Nephron (organoid): ENCODE measurements around the gene SRBD1.

Source experiments
- H3K27ac Mint-ChIP-seq, 3 experiments: 2 replicates each; pipeline ENCODE4 v1.8.0; 2020; ENCODE audit warnings: mixed read lengths in 3 of 3, mild to moderate bottlenecking in 2 of 3, moderate library complexity in 1 of 3
- H3K27me3 Mint-ChIP-seq: 2 replicates; pipeline ENCODE4 v1.8.0; 2021; ENCODE audit warnings: low read depth, mild to moderate bottlenecking, moderate library complexity, mixed read lengths
- H3K36me3 Mint-ChIP-seq: 2 replicates; pipeline ENCODE4 v1.8.0; 2020; ENCODE audit warnings: low read depth, mixed read lengths
- H3K4me1 Mint-ChIP-seq: 2 replicates; pipeline ENCODE4 v1.8.0; 2020; ENCODE audit warnings: mixed read lengths
- H3K4me3 Mint-ChIP-seq, 3 experiments: 2 replicates each; pipeline ENCODE4 v1.8.0; 2020; ENCODE audit warnings: mild to moderate bottlenecking in 3 of 3, mixed read lengths in 3 of 3, moderate library complexity in 2 of 3
- H3K9me3 Mint-ChIP-seq: 2 replicates; pipeline ENCODE4 v1.8.0; 2020; ENCODE audit warnings: mixed read lengths
- CTCF ChIP-seq, 3 experiments: fragments of 200-600 bp; sonication (generic); IDR thresholded peaks; one replicate each; pipeline ENCODE4 v1.5.0; 2021; ENCODE audit warnings: antibody characterized with exemption in 3 of 3; ENCODE audit not compliant: unreplicated experiment in 3 of 3

SRBD1 gene

GRCh38 chr2:45373534-45373933 is 237.5 kb downstream of the SRBD1 start:
- peaks cover 4% of the 10 kb centered on the region for H3K36me3 Mint-ChIP-seq
- peaks cover 6% of the 10 kb centered on the region for H3K9me3 Mint-ChIP-seq
- H3K4me1 Mint-ChIP-seq, result no peaks in the 10 kb centered on the region
- no peak overlapping the region for H3K27ac Mint-ChIP-seq
- H3K4me3 Mint-ChIP-seq, result no peak overlapping the region
- TF ChIP-seq CTCF (IDR thresholded peaks at IDR 0.05; ENCODE audit: unreplicated experiment in 3 of 3), result no peak
- no peaks in the 10 kb centered on the region for H3K27me3 Mint-ChIP-seq

GRCh38 chr2:45370369-45370768 is 240.7 kb downstream of the SRBD1 start:
- Mint-ChIP-seq H3K4me3 (no peak overlapping the region), H3K27me3 (no peaks in the 10 kb centered on the region), H3K27ac (no peak overlapping the region), H3K4me1 (no peaks in the 10 kb centered on the region), H3K36me3 (peaks cover 4% of the 10 kb centered on the region), H3K9me3 (peaks cover 4% of the 10 kb centered on the region)
- TF ChIP-seq CTCF (IDR thresholded peaks at IDR 0.05; ENCODE audit: unreplicated experiment in 3 of 3), result no peak

- Mint-ChIP-seq H3K4me3 (no peak overlapping the region), H3K27ac (no peak overlapping the region), H3K4me1 (no peaks in the 10 kb centered on the region), H3K27me3 (no peaks in the 10 kb centered on the region), H3K9me3 (no peaks in the 10 kb centered on the region), H3K36me3 (no peaks in the 10 kb centered on the region)
- no peak for TF ChIP-seq CTCF (IDR thresholded peaks at IDR 0.05; ENCODE audit: unreplicated experiment in 3 of 3)
Measured at GRCh38 chr2:45368792-45369191, 242.3 kb downstream of the SRBD1 start.

- Mint-ChIP-seq H3K4me3 (no peak overlapping the region), H3K9me3 (no peaks in the 10 kb centered on the region), H3K4me1 (no peaks in the 10 kb centered on the region), H3K27ac (no peak overlapping the region), H3K36me3 (no peaks in the 10 kb centered on the region), H3K27me3 (no peaks in the 10 kb centered on the region)
- no peak for TF ChIP-seq CTCF (IDR thresholded peaks at IDR 0.05; ENCODE audit: unreplicated experiment in 3 of 3)
Measured at GRCh38 chr2:45361666-45362065, 249.4 kb downstream of the SRBD1 start.

GRCh38 chr2:45354776-45355175 is 256.3 kb downstream of the SRBD1 start:
- no peaks in the 10 kb centered on the region for H3K36me3 Mint-ChIP-seq
- H3K27ac Mint-ChIP-seq, result no peak overlapping the region
- TF ChIP-seq CTCF (IDR thresholded peaks at IDR 0.05; ENCODE audit: unreplicated experiment in 3 of 3), result no peak
- no peaks in the 10 kb centered on the region for H3K27me3 Mint-ChIP-seq
- H3K4me3 Mint-ChIP-seq, result no peak overlapping the region
- peaks cover 6% of the 10 kb centered on the region for H3K4me1 Mint-ChIP-seq
- no peaks in the 10 kb centered on the region for H3K9me3 Mint-ChIP-seq

- Mint-ChIP-seq H3K4me3 (no peak overlapping the region), H3K9me3 (no peaks in the 10 kb centered on the region), H3K4me1 (peaks cover 6% of the 10 kb centered on the region), H3K36me3 (no peaks in the 10 kb centered on the region), H3K27ac (no peak overlapping the region), H3K27me3 (no peaks in the 10 kb centered on the region)
- no peak for TF ChIP-seq CTCF (IDR thresholded peaks at IDR 0.05; ENCODE audit: unreplicated experiment in 3 of 3)
Measured at GRCh38 chr2:45353879-45354278, 257.2 kb downstream of the SRBD1 start.
